HG03469 (cell line): ENCODE measurements around the gene KTN1.

Experiments used
- ATAC-seq: cut with Tn5 transposase; IDR thresholded peaks from one replicate; pipeline ENCODE4 v1.9.1; 2021; ENCODE audit warnings: mild to moderate bottlenecking, moderate library complexity, moderate number of reproducible peaks; ENCODE audit not compliant: unreplicated experiment

The KTN1 gene, protein sequence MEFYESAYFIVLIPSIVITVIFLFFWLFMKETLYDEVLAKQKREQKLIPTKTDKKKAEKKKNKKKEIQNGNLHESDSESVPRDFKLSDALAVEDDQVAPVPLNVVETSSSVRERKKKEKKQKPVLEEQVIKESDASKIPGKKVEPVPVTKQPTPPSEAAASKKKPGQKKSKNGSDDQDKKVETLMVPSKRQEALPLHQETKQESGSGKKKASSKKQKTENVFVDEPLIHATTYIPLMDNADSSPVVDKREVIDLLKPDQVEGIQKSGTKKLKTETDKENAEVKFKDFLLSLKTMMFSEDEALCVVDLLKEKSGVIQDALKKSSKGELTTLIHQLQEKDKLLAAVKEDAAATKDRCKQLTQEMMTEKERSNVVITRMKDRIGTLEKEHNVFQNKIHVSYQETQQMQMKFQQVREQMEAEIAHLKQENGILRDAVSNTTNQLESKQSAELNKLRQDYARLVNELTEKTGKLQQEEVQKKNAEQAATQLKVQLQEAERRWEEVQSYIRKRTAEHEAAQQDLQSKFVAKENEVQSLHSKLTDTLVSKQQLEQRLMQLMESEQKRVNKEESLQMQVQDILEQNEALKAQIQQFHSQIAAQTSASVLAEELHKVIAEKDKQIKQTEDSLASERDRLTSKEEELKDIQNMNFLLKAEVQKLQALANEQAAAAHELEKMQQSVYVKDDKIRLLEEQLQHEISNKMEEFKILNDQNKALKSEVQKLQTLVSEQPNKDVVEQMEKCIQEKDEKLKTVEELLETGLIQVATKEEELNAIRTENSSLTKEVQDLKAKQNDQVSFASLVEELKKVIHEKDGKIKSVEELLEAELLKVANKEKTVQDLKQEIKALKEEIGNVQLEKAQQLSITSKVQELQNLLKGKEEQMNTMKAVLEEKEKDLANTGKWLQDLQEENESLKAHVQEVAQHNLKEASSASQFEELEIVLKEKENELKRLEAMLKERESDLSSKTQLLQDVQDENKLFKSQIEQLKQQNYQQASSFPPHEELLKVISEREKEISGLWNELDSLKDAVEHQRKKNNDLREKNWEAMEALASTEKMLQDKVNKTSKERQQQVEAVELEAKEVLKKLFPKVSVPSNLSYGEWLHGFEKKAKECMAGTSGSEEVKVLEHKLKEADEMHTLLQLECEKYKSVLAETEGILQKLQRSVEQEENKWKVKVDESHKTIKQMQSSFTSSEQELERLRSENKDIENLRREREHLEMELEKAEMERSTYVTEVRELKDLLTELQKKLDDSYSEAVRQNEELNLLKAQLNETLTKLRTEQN (N-terminal part only)

GRCh38 chr14:55579724-55580469 is at the start of gene KTN1:
KTN1 (plus strand) TSS chr14:55580207; CDS start chr14:55612049, 31,842 bp downstream.
- ATAC-seq, result peak; percentile 56

DNA sequence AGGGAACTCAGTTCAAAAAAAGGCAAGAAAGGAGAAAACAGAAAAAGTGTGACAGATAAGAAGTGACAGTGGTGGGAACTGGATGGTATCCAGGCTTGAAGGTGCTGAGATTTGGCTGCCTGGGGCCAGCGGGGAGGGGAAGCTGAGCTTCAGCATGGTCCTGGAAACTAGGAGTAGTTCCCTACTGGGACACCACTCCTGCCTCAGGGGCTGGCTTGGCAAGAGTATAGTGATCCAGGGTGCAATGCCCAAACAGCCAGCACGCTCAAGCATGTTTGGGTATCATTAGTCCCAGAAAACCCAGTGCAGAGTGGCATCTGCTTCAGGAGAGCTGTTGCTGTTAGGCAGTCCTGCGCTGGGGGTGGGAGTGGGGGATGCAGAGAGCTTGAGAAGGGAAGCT is 49.5 kb upstream of the KTN1 start:
- no peak for ATAC-seq

- ATAC-seq, result no peak
Measured at GRCh38 chr14:55532645-55533344, 47.2 kb upstream of the KTN1 start.

GRCh38 chr14:55533960-55534359 is 46.0 kb upstream of the KTN1 start:
- no peak for ATAC-seq

DNA sequence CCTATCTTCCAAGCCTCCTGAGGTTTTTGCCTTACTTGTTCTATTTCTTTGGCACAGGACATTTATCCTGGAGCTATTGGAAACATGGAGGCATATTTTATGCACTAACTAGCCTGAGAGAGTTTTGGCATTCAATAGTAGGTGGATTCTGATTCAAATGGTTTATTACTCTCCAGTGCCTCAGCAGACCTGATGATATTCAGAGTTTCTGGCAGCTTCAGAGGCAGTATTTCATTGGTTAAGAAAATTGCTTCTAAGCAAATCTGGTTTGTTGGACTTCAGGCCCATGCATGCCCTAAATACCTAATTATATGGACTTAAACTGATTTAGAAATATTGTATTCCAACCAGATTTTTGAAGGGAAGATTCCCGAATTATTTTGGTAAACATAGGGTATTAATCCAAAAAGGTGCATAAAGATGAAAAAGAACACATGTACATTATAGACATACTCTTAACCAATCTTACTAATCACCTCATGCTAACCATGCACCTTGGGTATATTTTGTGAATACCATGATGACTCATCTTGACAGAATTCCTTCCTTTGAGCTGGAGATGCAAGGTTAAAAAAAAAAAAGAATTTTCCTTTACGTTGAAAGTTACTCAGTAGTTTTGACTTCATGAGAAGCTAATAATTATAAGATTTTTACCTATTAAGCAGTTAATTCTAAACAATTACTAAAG is 44.3 kb upstream of the KTN1 start:
- ATAC-seq, result no peak

GRCh38 chr14:55536204-55536708 is 43.8 kb upstream of the KTN1 start:
- ATAC-seq, result no peak

- no peak for ATAC-seq
Measured at GRCh38 chr14:55537782-55538181, 42.2 kb upstream of the KTN1 start.

GRCh38 chr14:55539975-55540374 is 40.0 kb upstream of the KTN1 start:
- no peak for ATAC-seq

GRCh38 chr14:55540847-55541773 is 38.9 kb upstream of the KTN1 start:
- ATAC-seq, result no peak

DNA sequence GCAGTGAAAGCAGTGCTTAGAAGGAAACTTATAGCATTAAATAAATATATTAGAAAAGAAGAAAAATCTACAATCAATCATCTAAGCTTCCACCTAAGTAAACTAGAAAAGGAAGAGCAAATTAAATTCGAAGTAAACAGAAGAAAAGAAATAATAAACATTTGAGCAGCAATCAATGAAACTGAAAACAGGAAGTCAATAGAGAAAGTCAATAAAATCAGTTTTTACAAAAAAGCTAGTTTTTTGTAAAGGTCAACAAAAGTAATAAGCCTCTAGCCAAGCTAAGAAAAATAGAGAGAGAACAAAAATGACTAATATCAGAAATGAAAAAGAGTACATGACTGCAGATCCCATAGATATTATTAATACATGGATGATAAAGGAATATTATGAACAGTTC is 34.2 kb upstream of the KTN1 start:
- no peak for ATAC-seq

GRCh38 chr14:55546212-55546874 is 33.7 kb upstream of the KTN1 start:
- no peak for ATAC-seq

- no peak for ATAC-seq
Measured at GRCh38 chr14:55547650-55548315, 32.2 kb upstream of the KTN1 start.

- ATAC-seq, result no peak
Measured at GRCh38 chr14:55553791-55554190, 26.2 kb upstream of the KTN1 start.

GRCh38 chr14:55556929-55557623 is 22.9 kb upstream of the KTN1 start:
- no peak for ATAC-seq

DNA sequence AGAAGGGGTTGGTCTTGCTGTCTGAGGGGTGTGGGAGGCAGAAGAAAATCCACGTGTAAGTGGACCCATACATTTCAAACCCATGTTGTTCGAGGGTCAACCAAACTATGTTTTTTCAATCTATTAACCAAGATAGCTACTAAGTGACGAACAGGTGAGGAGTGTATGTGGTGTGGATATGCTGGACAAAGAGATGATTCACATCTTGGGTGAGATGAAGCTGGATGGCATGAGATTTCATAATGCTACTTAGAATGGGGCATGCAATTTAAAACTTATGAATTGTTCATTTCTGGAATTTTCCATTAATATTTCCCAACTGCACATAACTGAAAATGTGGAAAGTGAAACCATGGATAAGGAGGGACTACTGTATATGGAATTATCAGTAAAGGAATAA is 17.9 kb upstream of the KTN1 start:
- no peak for ATAC-seq

DNA sequence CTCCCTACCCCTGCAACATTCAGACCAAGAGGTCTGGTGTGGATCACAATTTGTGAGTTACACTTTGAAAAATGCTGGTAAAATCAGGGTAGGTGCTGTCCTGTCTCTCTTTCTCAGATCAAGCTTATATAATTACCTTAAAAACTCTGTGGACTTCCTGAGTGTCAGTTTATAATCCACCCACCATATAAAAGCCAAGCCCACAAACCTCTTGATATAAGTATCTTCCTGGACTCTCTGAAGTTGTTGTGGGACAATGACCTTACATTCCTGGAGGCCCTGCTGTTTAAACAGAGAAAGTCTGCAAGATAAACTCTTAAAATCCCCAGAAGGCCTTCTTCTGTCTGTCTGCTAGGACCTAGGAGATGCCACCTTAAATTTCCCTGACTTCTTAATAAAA is 11.4 kb upstream of the KTN1 start:
- ATAC-seq, result no peak
